A549 treated with GW870086 at 1 μM for 4 hours (cell line): Measurements from ENCODE around the gene YDJC. TPM values are rescaled to one million over a fixed set of nuclear protein-coding genes. Genes with fewer than 3 reads are reported as not detected.

Source experiments
- total RNA-seq: library from RNA; stranded (reverse); fragments of 200-300 nt; extraction: Qiagen RNA extraction; gene quantifications from 5 replicates; pipeline ENCODE4 v1.2.3, GENCODE V29; 2022; ENCODE audit warnings: low read depth

YDJC gene
- 39.9 to 56.8 TPM (median 53.7 TPM) in 5 replicates for total RNA-seq

DNA sequence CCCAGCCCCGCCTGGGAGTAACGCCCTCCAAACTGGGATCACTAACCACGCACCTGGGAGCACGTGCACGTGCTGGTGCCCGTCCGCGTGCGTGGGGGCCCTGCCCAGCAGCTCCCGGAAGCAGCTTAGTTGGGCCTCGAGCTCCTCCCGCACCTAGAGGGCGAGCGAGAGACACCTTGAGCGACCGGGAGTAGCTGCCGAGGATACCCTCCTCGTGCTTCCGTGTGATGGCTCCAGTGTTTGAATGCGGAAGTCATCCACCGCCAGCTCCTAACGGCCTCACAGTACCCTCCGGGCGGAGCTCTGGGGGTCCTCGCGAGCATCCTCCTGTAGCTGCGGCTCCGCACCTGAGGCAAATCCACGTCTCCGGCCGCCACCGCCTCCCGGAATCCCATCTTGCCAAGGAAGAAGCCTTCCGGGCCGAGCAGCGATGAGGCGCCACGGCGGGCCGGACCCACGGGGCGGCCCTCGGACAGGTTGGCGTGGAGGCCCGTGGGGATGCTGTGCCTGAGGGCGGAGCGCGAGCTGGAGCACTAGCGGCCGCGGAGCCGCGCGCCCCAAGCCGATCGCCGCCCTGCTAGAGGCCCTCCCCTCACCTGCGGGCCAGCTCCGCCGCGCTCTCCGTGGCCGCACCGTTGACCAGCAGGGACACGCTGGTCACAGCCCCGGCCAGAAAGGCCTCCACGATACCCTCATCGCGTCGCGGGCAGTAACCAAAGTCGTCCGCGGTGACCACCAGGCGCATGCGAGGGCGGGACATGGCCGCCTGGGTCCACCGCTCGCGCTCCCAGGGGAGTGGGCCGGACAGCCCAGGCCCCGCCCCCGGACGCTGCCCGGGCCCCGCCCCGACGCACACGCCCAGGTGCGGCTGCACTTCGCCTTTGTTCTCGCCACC is at the start of gene YDJC:
YDJC (minus strand) TSS at position 768 of the 895 bp plus-strand sequence; CDS start at position 760, 8 bp downstream.

GRCh38 chr22:21641789-21642583 is 12.2 kb upstream of the YDJC start, which contains the start of gene SDF2L1:
Gene SDF2L1, plus strand, starts transcription at chr22:21642302. Its CDS starts 35 bp downstream, at chr22:21642337.

GRCh38 chr22:21632237-21632895 is 2.5 kb upstream of the YDJC start, which contains the start of gene CCDC116:
Gene CCDC116, plus strand, starts transcription at chr22:21632760. Its CDS starts 422 bp downstream, at chr22:21633182.

Other genes with a start within 250 kb of the YDJC start
- 0.24 to 0.63 TPM (median 0.32 TPM) in 5 replicates for gene RIMBP3B, start 246.3 kb downstream of the YDJC start, total RNA-seq
- 2.3 to 3.1 TPM (median 2.9 TPM) in 5 replicates for gene HIC2, start 212.7 kb downstream of the YDJC start, total RNA-seq
- gene TMEM191C, start 162.6 kb downstream of the YDJC start, total RNA-seq, result 0.49 to 1.5 TPM (median 0.74 TPM) in 5 replicates
- 0.11 to 0.37 TPM (median 0.24 TPM) in 5 replicates for gene RIMBP3C, start 78.6 kb downstream of the YDJC start, total RNA-seq
- 63.7 to 71.5 TPM (median 64.9 TPM) in 5 replicates for gene UBE2L3, start 62.3 kb downstream of the YDJC start, total RNA-seq
- 0.09 TPM in 1 of 5 replicates, not detected in the others for gene CCDC116, start 2.7 kb upstream of the YDJC start, total RNA-seq
- 39.4 to 56.4 TPM (median 53.2 TPM) in 5 replicates for gene SDF2L1, start 12.3 kb upstream of the YDJC start, total RNA-seq
- gene PPIL2, start 36.0 kb upstream of the YDJC start, total RNA-seq, result 17.7 to 21.8 TPM (median 20.6 TPM) in 5 replicates
- gene YPEL1, start 105.8 kb upstream of the YDJC start, total RNA-seq, result 0.16 to 0.54 TPM (median 0.30 TPM) in 5 replicates
- gene MAPK1, start 237.6 kb upstream of the YDJC start, total RNA-seq, result 40.8 to 81.2 TPM (median 66.8 TPM) in 5 replicates